Liver (tissue), 9 donors: ENCODE results near the gene RPTOR. TPM values are rescaled to one million over a fixed set of nuclear protein-coding genes. Genes with fewer than 3 reads are reported as not detected.

Source experiments
- DNase-seq: peaks from one replicate; pipeline ENCODE4 v3.0.0-alpha.2; 2017; ENCODE audit warnings: low spot score
- H3K27ac ChIP-seq, 2 donors: one replicate each; pipeline ENCODE4 v1.7.0; 2013; ENCODE audit warnings: inconsistent platforms in 2 of 2, low read length in 2 of 2, control low read depth in 1 of 2, low read depth in 1 of 2, mild to moderate bottlenecking in 1 of 2
- H3K27me3 ChIP-seq, 4 donors: one replicate each; pipeline versions ENCODE4 v1.6.1 to v1.7.0; 2013; ENCODE audit warnings: low read length in 3 of 4, inconsistent platforms in 1 of 4, mild to moderate bottlenecking in 1 of 4, moderate library complexity in 1 of 4; ENCODE audit not compliant: control insufficient read depth in 4 of 4, insufficient read depth in 4 of 4
- H3K36me3 ChIP-seq, 4 donors: one replicate each; pipeline versions ENCODE4 v1.6.1 to v1.7.0; 2013; ENCODE audit warnings: low read length in 3 of 4, mild to moderate bottlenecking in 3 of 4, low read depth in 1 of 4, moderate library complexity in 1 of 4; ENCODE audit not compliant: control insufficient read depth in 4 of 4, insufficient read depth in 3 of 4
- H3K4me1 ChIP-seq, 4 donors: one replicate each; pipeline versions ENCODE4 v1.6.1 to v1.7.0; 2013; ENCODE audit warnings: low read length in 3 of 4, mild to moderate bottlenecking in 3 of 4, moderate library complexity in 1 of 4; ENCODE audit not compliant: control insufficient read depth in 4 of 4, insufficient read depth in 4 of 4
- H3K4me3 ChIP-seq, 3 donors: one replicate each; pipeline versions ENCODE4 v1.6.1 to v1.7.0; 2013; ENCODE audit warnings: low read length in 3 of 3, control low read depth in 1 of 3, low read depth in 1 of 3, mild to moderate bottlenecking in 1 of 3
- H3K9ac ChIP-seq, 2 donors: one replicate each; pipeline ENCODE4 v1.7.0; 2013; ENCODE audit warnings: low read length in 2 of 2, mild to moderate bottlenecking in 2 of 2, moderate library complexity in 2 of 2, control low read depth in 1 of 2, low read depth in 1 of 2
- H3K9me3 ChIP-seq, 4 donors: one replicate each; pipeline versions ENCODE4 v1.6.1 to v1.7.0; 2013; ENCODE audit warnings: low read length in 3 of 4; ENCODE audit not compliant: control insufficient read depth in 4 of 4
- EGR1 ChIP-seq, 2 donors: IDR thresholded peaks; 2 replicates each; pipeline ENCODE4 v1.6.1; 2016 to 2018; ENCODE audit warnings: antibody characterized with exemption in 2 of 2, low read depth in 2 of 2
- FOXA1 ChIP-seq: IDR thresholded peaks from 2 replicates; pipeline ENCODE4 v1.6.1; 2016; ENCODE audit warnings: antibody characterized with exemption
- FOXA2 ChIP-seq: IDR thresholded peaks from 2 replicates; pipeline ENCODE4 v1.6.1; 2016; ENCODE audit warnings: antibody characterized with exemption
- GABPA ChIP-seq, 2 donors: IDR thresholded peaks in 1 of 2; conservative IDR thresholded peaks in 1 of 2; 2 replicates each; pipeline ENCODE4 v1.6.1; 2016; ENCODE audit warnings: antibody characterized with exemption in 2 of 2, mild to moderate bottlenecking in 1 of 2, moderate library complexity in 1 of 2
- HNF4A ChIP-seq, 2 donors: conservative IDR thresholded peaks; 2 replicates each; pipeline ENCODE4 v1.6.1; 2016; ENCODE audit warnings: antibody characterized with exemption in 2 of 2, mild to moderate bottlenecking in 2 of 2
- JUND ChIP-seq, 2 donors: IDR thresholded peaks; 2 replicates each; pipeline ENCODE4 v1.6.1; 2016; ENCODE audit warnings: antibody characterized with exemption in 2 of 2
- RAD21 ChIP-seq, 2 donors: IDR thresholded peaks; 2 replicates each; pipeline ENCODE4 v1.6.1; 2016; ENCODE audit warnings: antibody characterized with exemption in 2 of 2, mild to moderate bottlenecking in 2 of 2
- RXRA ChIP-seq, 2 donors: IDR thresholded peaks; 2 replicates each; pipeline ENCODE4 v1.6.1; 2017 to 2018; ENCODE audit warnings: antibody characterized with exemption in 2 of 2, mild to moderate bottlenecking in 1 of 2
- TAF1 ChIP-seq: conservative IDR thresholded peaks from 2 replicates; pipeline ENCODE4 v1.6.1; 2016; ENCODE audit warnings: antibody characterized with exemption, mild to moderate bottlenecking
- YY1 ChIP-seq: IDR thresholded peaks from 2 replicates; pipeline ENCODE4 v1.6.1; 2016; ENCODE audit warnings: antibody characterized with exemption, mild to moderate bottlenecking
- WGBS: extraction: QIAGEN DNeasy Blood & Tissue Kit; methylation state at CpG from one replicate; pipeline ENCODE4 v1.1.7; 2013; 5-methylcytosine and 5-hydroxymethylcytosine counted together
- polyA plus RNA-seq, 2 donors: library from polyadenylated mRNA; stranded (reverse) in 1 of 2; unstranded in 1 of 2; fragments of 200-250 nt in 1 of 2; fragments of >200 nt in 1 of 2; fragmentation: Nextera tagmentation in 1 of 2; extraction: Ambion mirVana in 1 of 2; gene quantifications; one replicate each; pipeline versions ENCODE4 v1.2.1 to v1.2.3, GENCODE V29; 2013 to 2015
- total RNA-seq, 2 donors: library from RNA; depleted of rRNA; stranded (reverse); fragments of >200 nt; gene quantifications; one replicate each; pipeline ENCODE4 v1.2.3, GENCODE V29; 2014
- TF ChIP-seq, protein P1 (sequence below): IDR thresholded peaks from 2 replicates; pipeline ENCODE4 v1.6.1; 2016; ENCODE audit warnings: antibody characterized with exemption, mild to moderate bottlenecking
- TF ChIP-seq, protein P2 (sequence below): IDR thresholded peaks from 2 replicates; pipeline ENCODE4 v1.6.1; 2016; ENCODE audit warnings: antibody characterized with exemption
- TF ChIP-seq, protein P3 (sequence below): IDR thresholded peaks from 2 replicates; pipeline ENCODE4 v1.6.1; 2016; ENCODE audit warnings: antibody characterized with exemption
- TF ChIP-seq, protein P4 (sequence below): fragments of 150-350 bp; IDR thresholded peaks from 2 replicates; pipeline ENCODE4 v1.5.1; 2017; ENCODE audit warnings: improper control_type of control experiment, low read depth, low read length; ENCODE audit not compliant: missing input control
- TF ChIP-seq, protein P5 (sequence below): IDR thresholded peaks from 2 replicates; pipeline ENCODE4 v1.6.1; 2016; ENCODE audit warnings: antibody characterized with exemption
- donor health status: healthy.
- donor health status: healthy.
- donor health status: healthy.
- donor health status: healthy.
- donor health status: healthy.

Gene RPTOR
- total and polyA plus RNA-seq, 4 donors: 4.8 to 25.4 (median 11.6) TPM

DNA sequence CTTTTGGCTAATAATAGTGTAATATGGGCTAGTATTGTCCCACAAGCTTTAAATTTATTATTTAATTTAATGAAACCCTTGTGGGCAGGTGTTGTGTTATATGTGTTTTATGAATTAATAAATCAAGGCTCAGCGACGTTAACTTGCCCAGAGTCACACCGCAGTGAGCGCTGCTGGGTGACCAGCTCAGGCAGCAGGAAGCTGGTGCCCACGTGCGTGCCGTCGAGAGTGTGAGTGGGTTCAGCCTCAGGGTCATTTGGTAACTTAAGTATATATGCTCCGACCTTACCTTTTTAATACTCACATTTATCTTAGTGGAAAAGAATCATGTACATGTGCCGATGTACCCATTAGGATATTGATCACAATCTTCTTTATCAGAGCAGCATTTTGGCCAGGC, 309.6 kb downstream of the RPTOR start (continued):
- no peak for TF ChIP-seq FOXA1

DNA sequence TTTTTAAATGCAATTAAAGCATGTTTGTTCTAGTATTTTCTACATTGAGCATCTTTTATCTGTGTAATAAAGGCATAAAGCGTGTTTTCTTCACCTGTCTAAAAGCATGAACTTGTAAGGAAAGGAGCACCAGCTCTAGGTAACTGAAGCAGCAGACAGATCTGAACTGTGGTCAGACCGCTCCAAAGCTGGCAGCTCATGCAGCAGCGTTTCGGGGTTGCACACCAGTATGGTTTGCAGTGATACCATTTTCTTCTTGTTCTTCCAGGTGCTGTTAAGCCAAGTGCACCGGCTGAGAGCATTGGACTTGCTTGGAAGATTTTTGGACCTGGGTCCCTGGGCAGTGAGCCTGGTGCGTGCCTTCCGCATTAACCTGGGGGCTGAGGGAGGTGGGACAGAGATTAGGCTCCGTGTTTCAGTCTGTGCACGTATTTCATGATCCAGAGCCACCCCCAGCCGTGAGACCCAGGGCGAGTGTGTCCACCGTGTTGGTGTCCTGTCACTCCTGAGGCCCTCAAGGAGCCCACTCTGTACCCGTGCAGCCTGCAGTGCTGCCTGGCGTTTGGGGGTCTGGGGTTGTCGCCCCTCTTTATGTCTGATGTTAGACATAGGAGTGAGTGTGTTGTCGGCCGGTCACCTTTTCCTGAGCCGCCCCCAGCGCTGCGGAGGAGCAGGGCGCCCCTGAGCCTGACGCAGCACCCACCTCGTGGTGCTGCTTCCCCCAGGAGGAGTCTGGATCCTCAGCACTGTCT, 310.7 kb downstream of the RPTOR start:
- H3K27me3 ChIP-seq: no peaks in the 10 kb centered on the region
- H3K27ac ChIP-seq: no peak overlapping the region
- H3K36me3 ChIP-seq: peaks cover 0 to 10% (median 5%) of the 10 kb centered on the region in 4 donors
- no peaks in the 10 kb centered on the region for H3K4me1 ChIP-seq
- TF ChIP-seq FOXA1 (no peak), HNF4A (conservative IDR thresholded peaks at IDR 0.05) (no peak), RAD21 (IDR thresholded peaks at IDR 0.05) (no peak), EGR1 (IDR thresholded peaks at IDR 0.05; ENCODE audit: low read depth in 2 of 2) (no peak), JUND (IDR thresholded peaks at IDR 0.05) (no peak), GABPA (IDR thresholded peaks at IDR 0.05 in 1 of 2, conservative IDR thresholded peaks at IDR 0.05 in 1 of 2) (no peak), RXRA (IDR thresholded peaks at IDR 0.05) (no peak), TAF1 (no peak), YY1 (no peak), FOXA2 (no peak)
- TF ChIP-seq, protein P1, sequence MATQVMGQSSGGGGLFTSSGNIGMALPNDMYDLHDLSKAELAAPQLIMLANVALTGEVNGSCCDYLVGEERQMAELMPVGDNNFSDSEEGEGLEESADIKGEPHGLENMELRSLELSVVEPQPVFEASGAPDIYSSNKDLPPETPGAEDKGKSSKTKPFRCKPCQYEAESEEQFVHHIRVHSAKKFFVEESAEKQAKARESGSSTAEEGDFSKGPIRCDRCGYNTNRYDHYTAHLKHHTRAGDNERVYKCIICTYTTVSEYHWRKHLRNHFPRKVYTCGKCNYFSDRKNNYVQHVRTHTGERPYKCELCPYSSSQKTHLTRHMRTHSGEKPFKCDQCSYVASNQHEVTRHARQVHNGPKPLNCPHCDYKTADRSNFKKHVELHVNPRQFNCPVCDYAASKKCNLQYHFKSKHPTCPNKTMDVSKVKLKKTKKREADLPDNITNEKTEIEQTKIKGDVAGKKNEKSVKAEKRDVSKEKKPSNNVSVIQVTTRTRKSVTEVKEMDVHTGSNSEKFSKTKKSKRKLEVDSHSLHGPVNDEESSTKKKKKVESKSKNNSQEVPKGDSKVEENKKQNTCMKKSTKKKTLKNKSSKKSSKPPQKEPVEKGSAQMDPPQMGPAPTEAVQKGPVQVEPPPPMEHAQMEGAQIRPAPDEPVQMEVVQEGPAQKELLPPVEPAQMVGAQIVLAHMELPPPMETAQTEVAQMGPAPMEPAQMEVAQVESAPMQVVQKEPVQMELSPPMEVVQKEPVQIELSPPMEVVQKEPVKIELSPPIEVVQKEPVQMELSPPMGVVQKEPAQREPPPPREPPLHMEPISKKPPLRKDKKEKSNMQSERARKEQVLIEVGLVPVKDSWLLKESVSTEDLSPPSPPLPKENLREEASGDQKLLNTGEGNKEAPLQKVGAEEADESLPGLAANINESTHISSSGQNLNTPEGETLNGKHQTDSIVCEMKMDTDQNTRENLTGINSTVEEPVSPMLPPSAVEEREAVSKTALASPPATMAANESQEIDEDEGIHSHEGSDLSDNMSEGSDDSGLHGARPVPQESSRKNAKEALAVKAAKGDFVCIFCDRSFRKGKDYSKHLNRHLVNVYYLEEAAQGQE: no peak
- TF ChIP-seq, protein P2, sequence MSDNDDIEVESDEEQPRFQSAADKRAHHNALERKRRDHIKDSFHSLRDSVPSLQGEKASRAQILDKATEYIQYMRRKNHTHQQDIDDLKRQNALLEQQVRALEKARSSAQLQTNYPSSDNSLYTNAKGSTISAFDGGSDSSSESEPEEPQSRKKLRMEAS: no peak
- TF ChIP-seq, protein P3, sequence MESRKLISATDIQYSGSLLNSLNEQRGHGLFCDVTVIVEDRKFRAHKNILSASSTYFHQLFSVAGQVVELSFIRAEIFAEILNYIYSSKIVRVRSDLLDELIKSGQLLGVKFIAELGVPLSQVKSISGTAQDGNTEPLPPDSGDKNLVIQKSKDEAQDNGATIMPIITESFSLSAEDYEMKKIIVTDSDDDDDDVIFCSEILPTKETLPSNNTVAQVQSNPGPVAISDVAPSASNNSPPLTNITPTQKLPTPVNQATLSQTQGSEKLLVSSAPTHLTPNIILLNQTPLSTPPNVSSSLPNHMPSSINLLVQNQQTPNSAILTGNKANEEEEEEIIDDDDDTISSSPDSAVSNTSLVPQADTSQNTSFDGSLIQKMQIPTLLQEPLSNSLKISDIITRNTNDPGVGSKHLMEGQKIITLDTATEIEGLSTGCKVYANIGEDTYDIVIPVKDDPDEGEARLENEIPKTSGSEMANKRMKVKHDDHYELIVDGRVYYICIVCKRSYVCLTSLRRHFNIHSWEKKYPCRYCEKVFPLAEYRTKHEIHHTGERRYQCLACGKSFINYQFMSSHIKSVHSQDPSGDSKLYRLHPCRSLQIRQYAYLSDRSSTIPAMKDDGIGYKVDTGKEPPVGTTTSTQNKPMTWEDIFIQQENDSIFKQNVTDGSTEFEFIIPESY: no peak
- TF ChIP-seq, protein P4, sequence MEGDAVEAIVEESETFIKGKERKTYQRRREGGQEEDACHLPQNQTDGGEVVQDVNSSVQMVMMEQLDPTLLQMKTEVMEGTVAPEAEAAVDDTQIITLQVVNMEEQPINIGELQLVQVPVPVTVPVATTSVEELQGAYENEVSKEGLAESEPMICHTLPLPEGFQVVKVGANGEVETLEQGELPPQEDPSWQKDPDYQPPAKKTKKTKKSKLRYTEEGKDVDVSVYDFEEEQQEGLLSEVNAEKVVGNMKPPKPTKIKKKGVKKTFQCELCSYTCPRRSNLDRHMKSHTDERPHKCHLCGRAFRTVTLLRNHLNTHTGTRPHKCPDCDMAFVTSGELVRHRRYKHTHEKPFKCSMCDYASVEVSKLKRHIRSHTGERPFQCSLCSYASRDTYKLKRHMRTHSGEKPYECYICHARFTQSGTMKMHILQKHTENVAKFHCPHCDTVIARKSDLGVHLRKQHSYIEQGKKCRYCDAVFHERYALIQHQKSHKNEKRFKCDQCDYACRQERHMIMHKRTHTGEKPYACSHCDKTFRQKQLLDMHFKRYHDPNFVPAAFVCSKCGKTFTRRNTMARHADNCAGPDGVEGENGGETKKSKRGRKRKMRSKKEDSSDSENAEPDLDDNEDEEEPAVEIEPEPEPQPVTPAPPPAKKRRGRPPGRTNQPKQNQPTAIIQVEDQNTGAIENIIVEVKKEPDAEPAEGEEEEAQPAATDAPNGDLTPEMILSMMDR: no peak
- TF ChIP-seq, protein P5, sequence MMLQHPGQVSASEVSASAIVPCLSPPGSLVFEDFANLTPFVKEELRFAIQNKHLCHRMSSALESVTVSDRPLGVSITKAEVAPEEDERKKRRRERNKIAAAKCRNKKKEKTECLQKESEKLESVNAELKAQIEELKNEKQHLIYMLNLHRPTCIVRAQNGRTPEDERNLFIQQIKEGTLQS: no peak
- no peak overlapping the region for H3K9ac ChIP-seq
- no peaks in the 10 kb centered on the region for H3K9me3 ChIP-seq
- WGBS: 97% methylated on average over 23 of the region's 23 CpGs
- DNase-seq: no peak
- H3K4me3 ChIP-seq: no peak overlapping the region
